GM12878 (cell line): ENCODE data around the gene IGSF22. TPM values are rescaled to one million over a fixed set of nuclear protein-coding genes. Genes with fewer than 3 reads are reported as not detected.

Experiments used
- CBFB ChIP-seq: IDR thresholded peaks from 2 replicates; pipeline ENCODE4 v1.6.1; 2016; ENCODE audit warnings: antibody characterized with exemption, low read depth
- CBX5 ChIP-seq: sonication (generic); IDR thresholded peaks from 2 replicates; pipeline ENCODE4 v1.6.1; 2016; ENCODE audit warnings: low read depth, moderate library complexity, mild to moderate bottlenecking, inconsistent platforms
- CEBPB ChIP-seq, 2 experiments: fragments of 150-350 bp in 1 of 2; IDR thresholded peaks; 2 replicates each; pipeline ENCODE4 v1.6.1; 2012 to 2014; ENCODE audit warnings: low read depth in 2 of 2, low read length in 2 of 2, borderline replicate concordance in 1 of 2, inconsistent platforms in 1 of 2
- E2F8 ChIP-seq: fragments of 450-650 bp; IDR thresholded peaks from 2 replicates; pipeline ENCODE4 v1.6.1; 2018; ENCODE audit warnings: mild to moderate bottlenecking, low read depth, moderate library complexity; ENCODE audit not compliant: partially characterized antibody
- FOXM1 ChIP-seq: IDR thresholded peaks from 2 replicates; pipeline ENCODE4 v1.6.1; 2012; ENCODE audit warnings: low read depth, mild to moderate bottlenecking, inconsistent platforms, low read length, moderate library complexity
- GABPA ChIP-seq: IDR thresholded peaks from 2 replicates; pipeline ENCODE4 v1.6.1; 2014; ENCODE audit warnings: antibody characterized with exemption, low read depth, mild to moderate bottlenecking, inconsistent platforms
- MAX ChIP-seq: IDR thresholded peaks from 2 replicates; pipeline ENCODE4 v1.6.1; 2012; ENCODE audit warnings: low read depth, low read length, improper control_type of control experiment
- MEF2A ChIP-seq: IDR thresholded peaks from 2 replicates; pipeline ENCODE4 v1.6.1; 2011; ENCODE audit warnings: low read depth, mild to moderate bottlenecking, low read length, moderate library complexity; ENCODE audit not compliant: insufficient read depth
- MTA3 ChIP-seq: IDR thresholded peaks from 2 replicates; pipeline ENCODE4 v1.6.1; 2012; ENCODE audit warnings: low read length, inconsistent platforms, borderline replicate concordance
- NFIC ChIP-seq: IDR thresholded peaks from 2 replicates; pipeline ENCODE4 v1.6.1; 2012; ENCODE audit warnings: low read depth, mild to moderate bottlenecking, inconsistent platforms, low read length, moderate library complexity
- NR2C1 ChIP-seq: fragments of 450-650 bp; IDR thresholded peaks from 2 replicates; pipeline ENCODE4 v1.6.1; 2017; ENCODE audit warnings: antibody characterized with exemption, mild to moderate bottlenecking, moderate library complexity
- POLR2AphosphoS2 ChIP-seq: IDR thresholded peaks from 2 replicates; pipeline ENCODE4 v1.6.1; 2011; ENCODE audit warnings: low read depth, mild to moderate bottlenecking, low read length, improper control_type of control experiment, moderate library complexity
- POLR2AphosphoS5 ChIP-seq: IDR thresholded peaks from 2 replicates; pipeline ENCODE4 v1.6.1; 2011; ENCODE audit warnings: mild to moderate bottlenecking, low read length, inconsistent platforms
- REST ChIP-seq: IDR thresholded peaks from 2 replicates; pipeline ENCODE4 v1.6.1; 2012; ENCODE audit warnings: mild to moderate bottlenecking, low read depth, low read length
- SPI1 ChIP-seq: IDR thresholded peaks from 2 replicates; pipeline ENCODE4 v1.6.1; 2011; ENCODE audit warnings: low read depth, mild to moderate bottlenecking, low read length, moderate library complexity, borderline replicate concordance; ENCODE audit not compliant: insufficient read depth
- TCF7 ChIP-seq: IDR thresholded peaks from 2 replicates; pipeline ENCODE4 v1.6.1; 2014; ENCODE audit warnings: antibody characterized with exemption, borderline replicate concordance
- USF1 ChIP-seq: IDR thresholded peaks from 2 replicates; pipeline ENCODE4 v1.6.1; 2011; ENCODE audit warnings: borderline replicate concordance, low read depth, mild to moderate bottlenecking, moderate library complexity, mixed read lengths, low read length; ENCODE audit not compliant: insufficient read depth; ENCODE audit errors: extremely low read length
- ZNF217 ChIP-seq: fragments of 450-650 bp; IDR thresholded peaks from 2 replicates; pipeline ENCODE4 v1.6.1; 2017; ENCODE audit warnings: antibody characterized with exemption, mild to moderate bottlenecking
- ZNF622 ChIP-seq: fragments of 450-650 bp; IDR thresholded peaks from 2 replicates; pipeline ENCODE4 v1.6.1; 2017; ENCODE audit warnings: mild to moderate bottlenecking, inconsistent platforms
- polyA plus RNA-seq, 11 experiments: library from polyadenylated mRNA; depleted of rRNA in 4 of 11; unstranded in 6 of 11; stranded (reverse) in 5 of 11; fragments of >200 nt; fragmentation: Nextera tagmentation in 4 of 11; fragmentation: Illumina TruSeq in 1 of 11; extraction: Ambion mirVana in 4 of 11; extraction: Trizol in 1 of 11; gene quantifications; 1 replicate in 1 of 11; 2 replicates in 10 of 11; pipeline versions ENCODE4 v1.2.1 to v1.2.3, GENCODE V29; 2011 to 2016; ENCODE audit warnings: inconsistent platforms in 2 of 11, missing spikeins in 2 of 11, low read depth in 1 of 11
- total RNA-seq, 4 experiments: library from RNA; depleted of rRNA in 3 of 4; stranded (reverse); fragments of >200 nt in 3 of 4; fragmentation: Illumina TruSeq in 1 of 4; extraction: Trizol in 1 of 4; gene quantifications; 2 replicates each; pipeline versions ENCODE4 v1.2.1 to v1.2.3, GENCODE V29; 2013 to 2021
- TF ChIP-seq, protein P1 (sequence below): IDR thresholded peaks from 2 replicates; pipeline ENCODE4 v1.6.1; 2011; ENCODE audit warnings: low read depth, low read length, improper control_type of control experiment, borderline replicate concordance
- TF ChIP-seq, protein P2 (sequence below): IDR thresholded peaks from 2 replicates; pipeline ENCODE4 v1.6.1; 2011; ENCODE audit warnings: mild to moderate bottlenecking, low read depth, low read length, moderate library complexity; ENCODE audit not compliant: insufficient replicate concordance

Gene IGSF22
- total and polyA plus RNA-seq, 10 of the 15 experiments (the other 5 are each of a cell fraction or from before 2014, with no cell fraction given): 0.02 to 0.18 TPM; not detected in 8

- TF ChIP-seq, protein P1, sequence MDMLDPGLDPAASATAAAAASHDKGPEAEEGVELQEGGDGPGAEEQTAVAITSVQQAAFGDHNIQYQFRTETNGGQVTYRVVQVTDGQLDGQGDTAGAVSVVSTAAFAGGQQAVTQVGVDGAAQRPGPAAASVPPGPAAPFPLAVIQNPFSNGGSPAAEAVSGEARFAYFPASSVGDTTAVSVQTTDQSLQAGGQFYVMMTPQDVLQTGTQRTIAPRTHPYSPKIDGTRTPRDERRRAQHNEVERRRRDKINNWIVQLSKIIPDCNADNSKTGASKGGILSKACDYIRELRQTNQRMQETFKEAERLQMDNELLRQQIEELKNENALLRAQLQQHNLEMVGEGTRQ: no peak
- TF ChIP-seq CBFB (no peak), MTA3 (no peak; the same call in 1 of the 2 replicates), ZNF217 (peak; percentile 90), NFIC (peak; percentile 77; the same call in 1 of the 2 replicates), CEBPB (IDR thresholded peaks at IDR 0.05; ENCODE audit: borderline replicate concordance in 1 of 2, low read depth in 2 of 2, low read length in 2 of 2) (no peak), MAX (peak; percentile 45; the same call in 1 of the 2 replicates), NR2C1 (no peak), ZNF622 (no peak), REST (no peak), POLR2AphosphoS2 (no peak), SPI1 (peak; percentile 62; the same call in 1 of the 2 replicates), GABPA (0 out of 2 replicates have a peak, but pooled peaks have one; percentile 46), USF1 (no peak), CBX5 (0 out of 2 replicates have a peak, but pooled peaks have one; percentile 46), E2F8 (no peak), TCF7 (no peak), MEF2A (peak; percentile 98), FOXM1 (peak; percentile 60; the same call in 1 of the 2 replicates), POLR2AphosphoS5 (no peak)
- TF ChIP-seq, protein P2, sequence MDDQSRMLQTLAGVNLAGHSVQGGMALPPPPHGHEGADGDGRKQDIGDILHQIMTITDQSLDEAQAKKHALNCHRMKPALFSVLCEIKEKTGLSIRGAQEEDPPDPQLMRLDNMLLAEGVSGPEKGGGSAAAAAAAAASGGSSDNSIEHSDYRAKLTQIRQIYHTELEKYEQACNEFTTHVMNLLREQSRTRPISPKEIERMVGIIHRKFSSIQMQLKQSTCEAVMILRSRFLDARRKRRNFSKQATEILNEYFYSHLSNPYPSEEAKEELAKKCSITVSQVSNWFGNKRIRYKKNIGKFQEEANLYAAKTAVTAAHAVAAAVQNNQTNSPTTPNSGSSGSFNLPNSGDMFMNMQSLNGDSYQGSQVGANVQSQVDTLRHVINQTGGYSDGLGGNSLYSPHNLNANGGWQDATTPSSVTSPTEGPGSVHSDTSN: no peak
These were observed 42.5 kb upstream of the IGSF22 start (continued) for GRCh38 chr11:18768472-18768901.
